SJCRH30 (cell line): Measurements from ENCODE around the gene GSTT4. TPM values are rescaled to one million over a fixed set of nuclear protein-coding genes. Genes with fewer than 3 reads are reported as not detected.
"Not testable (repeated sequence)": the region's sequence is repeated elsewhere in the genome, so short reads cannot be mapped to it uniquely, and the experiment has no call there.

ENCODE experiments used
- DNase-seq, 2 experiments: peaks; one replicate each; pipeline ENCODE4 v3.0.0-alpha.2; 2015 to 2020
- H3K27ac ChIP-seq: fragments of 250-450 bp; sonication (Bioruptor Pico); 2 replicates; pipeline ENCODE4 v1.5.1; 2020; ENCODE audit warnings: mild to moderate bottlenecking, moderate library complexity
- H3K27me3 ChIP-seq: fragments of 250-450 bp; sonication (Bioruptor Pico); 2 replicates; pipeline ENCODE4 v1.5.1; 2020; ENCODE audit warnings: mild to moderate bottlenecking, moderate library complexity
- H3K36me3 ChIP-seq: fragments of 250-450 bp; sonication (Bioruptor Pico); 2 replicates; pipeline ENCODE4 v1.5.1; 2020; ENCODE audit warnings: mild to moderate bottlenecking, moderate library complexity
- H3K4me1 ChIP-seq: fragments of 250-450 bp; sonication (Bioruptor Pico); 2 replicates; pipeline ENCODE4 v1.5.1; 2020; ENCODE audit warnings: mild to moderate bottlenecking, moderate library complexity
- H3K4me3 ChIP-seq: fragments of 250-450 bp; sonication (Bioruptor Pico); 2 replicates; pipeline ENCODE4 v1.5.1; 2020; ENCODE audit warnings: mild to moderate bottlenecking, moderate library complexity
- H3K9me3 ChIP-seq: fragments of 250-450 bp; sonication (Bioruptor Pico); replicated peaks from 2 replicates; pipeline ENCODE4 v1.5.1; 2020; ENCODE audit warnings: mild to moderate bottlenecking, moderate library complexity
- total RNA-seq: library from RNA; depleted of rRNA; stranded (reverse); fragments of >200 nt; shearing (Covaris generic); gene quantifications from 2 replicates; pipeline ENCODE4 v1.2.3, GENCODE V29; 2014; rRNA removed

Gene GSTT4
- not detected in 2 replicates for total RNA-seq

GRCh38 chr22:24005201-24005600, at the start of gene GSTT4:
GSTT4 (minus strand) TSS chr22:24005453; CDS start chr22:24005356, 97 bp downstream.
- no peaks in the 10 kb centered on the region for H3K27me3 ChIP-seq

DNA sequence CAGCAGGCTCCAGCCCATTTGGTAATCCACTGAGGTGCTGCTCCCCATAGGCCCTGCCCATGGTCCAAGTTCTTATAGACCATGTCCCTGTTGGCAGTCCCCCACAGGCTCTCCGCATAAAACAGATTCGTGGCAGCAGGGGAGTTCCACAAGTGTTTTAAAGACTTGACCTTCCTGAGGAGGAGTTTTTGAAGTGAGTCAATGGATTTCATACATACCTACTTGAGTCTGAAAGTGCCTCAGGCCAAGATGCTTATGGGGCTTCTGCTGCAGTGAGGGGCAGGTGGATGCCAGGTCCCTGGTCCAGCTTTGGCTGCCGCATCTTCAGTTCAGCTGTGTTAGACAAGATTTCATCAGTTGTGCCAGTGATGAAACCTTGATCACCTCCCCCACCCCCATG, 49.1 kb upstream of the GSTT4 start:
- H3K4me1 ChIP-seq: no peaks in the 10 kb centered on the region
- H3K36me3 ChIP-seq: peaks cover 7% of the 10 kb centered on the region
- H3K9me3 ChIP-seq: no peaks in the 10 kb centered on the region
- H3K4me3 ChIP-seq: no peak overlapping the region
- no peak overlapping the region for H3K27ac ChIP-seq
- DNase-seq: no peak
- H3K27me3 ChIP-seq: no peaks in the 10 kb centered on the region

More at GRCh38 chr22:24005201-24005600, at the start of gene GSTT4:
- Histone ChIP-seq H3K4me3 (no peak within 1 kb of the TSS), H3K9me3 (no peaks in the 10 kb centered on the region), H3K36me3 (no peaks in the 10 kb centered on the region), H3K4me1 (no peaks in the 10 kb centered on the region), H3K27ac (no peak within 1 kb of the TSS)
- DNase-seq: no peak

DNA sequence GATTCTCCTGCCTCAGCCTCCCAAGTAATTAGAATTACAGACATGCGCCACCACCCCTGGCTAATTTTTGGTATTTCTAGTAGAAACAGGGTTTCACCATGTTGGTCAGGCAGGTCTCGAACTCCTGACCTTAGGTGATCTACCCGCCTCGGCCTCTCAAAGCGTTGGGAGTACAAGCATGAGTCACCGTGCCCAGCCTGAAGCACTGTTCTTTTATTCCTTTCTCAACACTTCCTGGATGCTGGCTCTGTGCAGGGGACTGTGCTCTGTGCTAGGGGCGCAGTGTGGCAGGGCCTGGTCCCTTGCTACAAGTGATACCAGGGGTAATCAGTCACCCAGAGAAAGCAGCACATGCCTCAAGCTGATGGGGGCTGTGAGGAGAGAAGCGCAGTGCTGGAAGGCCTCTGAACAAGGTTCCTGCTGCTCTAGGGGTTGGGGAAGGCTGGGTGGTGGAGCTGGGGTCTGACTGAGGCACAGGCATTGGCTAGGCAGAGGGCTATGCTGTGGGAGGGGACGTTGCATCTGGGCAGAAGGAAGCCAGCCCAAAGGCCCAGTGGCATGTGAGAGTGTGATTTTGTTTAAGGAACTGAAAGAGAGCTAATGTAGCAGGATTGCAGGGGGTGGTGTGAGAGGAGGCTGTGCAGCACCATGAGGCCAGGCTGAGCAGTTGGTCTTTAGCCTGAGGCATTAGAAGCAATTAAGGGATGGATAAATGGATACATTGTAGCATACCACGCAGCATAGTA, 48.4 kb upstream of the GSTT4 start:
- no peak for DNase-seq
- no peak overlapping the region for H3K4me3 ChIP-seq
- no peak overlapping the region for H3K27ac ChIP-seq
- no peaks in the 10 kb centered on the region for H3K4me1 ChIP-seq
- no peaks in the 10 kb centered on the region for H3K27me3 ChIP-seq
- peaks cover 5% of the 10 kb centered on the region for H3K36me3 ChIP-seq
- no peaks in the 10 kb centered on the region for H3K9me3 ChIP-seq

GRCh38 chr22:24051568-24051967, 46.3 kb upstream of the GSTT4 start:
- H3K9me3 ChIP-seq: no peaks in the 10 kb centered on the region
- DNase-seq: no peak
- no peak overlapping the region for H3K27ac ChIP-seq
- H3K36me3 ChIP-seq: peaks cover 3% of the 10 kb centered on the region
- no peaks in the 10 kb centered on the region for H3K4me1 ChIP-seq
- H3K27me3 ChIP-seq: no peaks in the 10 kb centered on the region
- no peak overlapping the region for H3K4me3 ChIP-seq

- no peaks in the 10 kb centered on the region for H3K4me1 ChIP-seq
- no peaks in the 10 kb centered on the region for H3K9me3 ChIP-seq
- no peak overlapping the region for H3K27ac ChIP-seq
- no peak overlapping the region for H3K4me3 ChIP-seq
- no peaks in the 10 kb centered on the region for H3K27me3 ChIP-seq
- peaks cover 3% of the 10 kb centered on the region for H3K36me3 ChIP-seq
- no peak for DNase-seq
Measured at GRCh38 chr22:24051028-24051427, 45.8 kb upstream of the GSTT4 start.

DNA sequence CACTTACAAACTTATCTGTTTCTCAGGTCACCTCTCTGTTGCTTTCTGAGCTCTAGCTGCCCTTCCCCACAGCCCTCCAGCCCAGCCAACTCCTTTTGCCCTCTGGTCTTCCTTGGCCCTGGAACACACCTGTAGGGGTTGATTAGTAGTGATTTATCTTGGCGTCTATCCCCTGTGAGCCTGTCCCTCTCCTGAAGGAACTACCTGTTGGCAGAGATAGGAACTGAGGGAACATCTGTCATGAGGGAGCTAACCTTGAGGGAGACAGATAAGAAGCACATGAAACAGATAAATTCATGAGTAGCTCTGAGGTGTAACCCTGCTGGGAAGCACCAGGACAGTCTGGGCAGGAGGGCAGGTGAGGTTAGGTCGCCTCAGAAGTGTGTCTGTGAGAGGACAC, 44.7 kb upstream of the GSTT4 start:
- no peaks in the 10 kb centered on the region for H3K4me1 ChIP-seq
- peaks cover 6% of the 10 kb centered on the region for H3K36me3 ChIP-seq
- H3K27ac ChIP-seq: no peak overlapping the region
- no peaks in the 10 kb centered on the region for H3K27me3 ChIP-seq
- H3K4me3 ChIP-seq: no peak overlapping the region
- no peaks in the 10 kb centered on the region for H3K9me3 ChIP-seq
- no peak for DNase-seq

GRCh38 chr22:24049211-24049610, 44.0 kb upstream of the GSTT4 start:
- H3K27ac ChIP-seq: no peak overlapping the region
- no peak for DNase-seq
- H3K4me3 ChIP-seq: no peak overlapping the region
- no peaks in the 10 kb centered on the region for H3K4me1 ChIP-seq
- H3K36me3 ChIP-seq: peaks cover 6% of the 10 kb centered on the region; the same call in 1 of the 2 replicates
- no peaks in the 10 kb centered on the region for H3K9me3 ChIP-seq
- no peaks in the 10 kb centered on the region for H3K27me3 ChIP-seq

GRCh38 chr22:24046024-24046423, 40.8 kb upstream of the GSTT4 start:
- peaks cover 10% of the 10 kb centered on the region for H3K36me3 ChIP-seq

DNA sequence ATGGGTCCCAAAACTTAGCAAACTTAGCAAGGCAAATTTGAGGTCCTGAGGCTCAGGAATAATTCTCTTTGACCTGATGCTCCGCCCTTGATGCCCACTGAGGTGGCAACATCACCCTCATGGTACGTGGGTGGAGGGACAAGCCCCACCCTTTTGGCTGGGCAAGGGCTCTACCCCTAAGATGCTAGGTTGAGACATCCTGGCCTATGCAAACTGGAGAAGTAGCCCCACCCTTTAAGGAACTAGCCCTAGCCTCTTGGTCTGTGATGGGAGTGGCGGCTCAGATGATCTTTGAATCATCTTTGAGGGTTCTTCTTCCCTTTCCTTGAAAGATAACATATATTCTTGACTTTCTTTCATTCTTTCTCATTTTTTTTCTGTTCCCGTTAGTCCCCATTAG, 38.7 kb upstream of the GSTT4 start:
- Histone ChIP-seq H3K9me3 (no peaks in the 10 kb centered on the region), H3K27me3 (no peaks in the 10 kb centered on the region), H3K4me1 (no peaks in the 10 kb centered on the region), H3K36me3 (peaks cover 13% of the 10 kb centered on the region), H3K4me3 (no peak overlapping the region), H3K27ac (no peak overlapping the region)
- DNase-seq: no peak

More at GRCh38 chr22:24046024-24046423, 40.8 kb upstream of the GSTT4 start:
- H3K9me3 ChIP-seq: no peaks in the 10 kb centered on the region
- H3K27me3 ChIP-seq: no peaks in the 10 kb centered on the region
- H3K4me1 ChIP-seq: no peaks in the 10 kb centered on the region
- DNase-seq: no peak
- no peak overlapping the region for H3K4me3 ChIP-seq
- H3K27ac ChIP-seq: no peak overlapping the region

DNA sequence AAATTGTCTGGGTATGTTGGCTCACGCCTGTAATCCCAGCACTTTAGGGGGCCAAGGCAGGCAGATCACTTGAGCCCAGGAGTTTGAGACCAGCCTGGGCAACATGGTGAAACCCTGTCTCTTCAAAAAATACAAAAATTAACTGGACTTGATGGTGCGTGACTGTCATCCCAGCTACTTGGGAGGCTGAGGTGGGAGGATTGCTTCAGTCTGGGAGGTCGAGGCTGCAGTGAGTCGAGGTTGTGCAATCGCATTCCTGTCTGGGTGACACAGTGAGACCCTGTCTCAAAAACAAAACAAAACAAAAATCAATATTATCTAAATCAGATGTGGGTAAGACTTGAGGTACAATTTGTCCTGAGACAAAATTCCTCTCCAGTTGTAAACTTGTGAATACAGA, 38.2 kb upstream of the GSTT4 start:
- DNase-seq, H3K4me3 ChIP-seq, H3K9me3 ChIP-seq, H3K4me1 ChIP-seq, H3K27me3 ChIP-seq, H3K27ac ChIP-seq: not testable (repeated sequence)
- H3K36me3 ChIP-seq: peaks cover 13% of the 10 kb centered on the region

DNA sequence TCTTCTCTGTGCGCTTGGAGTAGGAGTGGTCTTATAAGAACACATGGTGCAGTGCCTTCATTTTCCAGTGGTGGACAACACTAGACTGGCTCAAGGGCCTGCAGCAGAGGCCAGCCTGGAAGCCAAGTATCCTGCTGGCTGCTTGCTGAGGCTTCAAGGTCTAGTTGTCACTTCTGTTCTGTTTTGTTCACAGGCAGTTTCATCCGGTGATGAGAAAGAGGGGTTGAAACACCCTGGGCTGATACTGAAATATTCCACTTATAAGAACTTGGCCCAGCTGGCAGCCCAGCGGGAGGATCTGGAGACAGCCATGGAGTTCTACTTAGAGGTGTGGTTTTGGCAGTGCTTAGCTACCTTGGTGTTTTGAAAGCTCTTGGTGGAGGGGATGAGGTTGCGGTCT, 35.7 kb upstream of the GSTT4 start:
- Histone ChIP-seq H3K27ac (no peak overlapping the region), H3K36me3 (peaks cover 17% of the 10 kb centered on the region), H3K9me3 (no peaks in the 10 kb centered on the region), H3K27me3 (no peaks in the 10 kb centered on the region), H3K4me3 (no peak overlapping the region), H3K4me1 (no peaks in the 10 kb centered on the region)
- no peak for DNase-seq

GRCh38 chr22:24039046-24039445, 33.8 kb upstream of the GSTT4 start:
- H3K27ac ChIP-seq: no peak overlapping the region
- H3K36me3 ChIP-seq: peaks cover 14% of the 10 kb centered on the region
- no peak for DNase-seq
- H3K9me3 ChIP-seq: no peaks in the 10 kb centered on the region
- H3K4me1 ChIP-seq: no peaks in the 10 kb centered on the region
- H3K27me3 ChIP-seq: no peaks in the 10 kb centered on the region
- no peak overlapping the region for H3K4me3 ChIP-seq

DNA sequence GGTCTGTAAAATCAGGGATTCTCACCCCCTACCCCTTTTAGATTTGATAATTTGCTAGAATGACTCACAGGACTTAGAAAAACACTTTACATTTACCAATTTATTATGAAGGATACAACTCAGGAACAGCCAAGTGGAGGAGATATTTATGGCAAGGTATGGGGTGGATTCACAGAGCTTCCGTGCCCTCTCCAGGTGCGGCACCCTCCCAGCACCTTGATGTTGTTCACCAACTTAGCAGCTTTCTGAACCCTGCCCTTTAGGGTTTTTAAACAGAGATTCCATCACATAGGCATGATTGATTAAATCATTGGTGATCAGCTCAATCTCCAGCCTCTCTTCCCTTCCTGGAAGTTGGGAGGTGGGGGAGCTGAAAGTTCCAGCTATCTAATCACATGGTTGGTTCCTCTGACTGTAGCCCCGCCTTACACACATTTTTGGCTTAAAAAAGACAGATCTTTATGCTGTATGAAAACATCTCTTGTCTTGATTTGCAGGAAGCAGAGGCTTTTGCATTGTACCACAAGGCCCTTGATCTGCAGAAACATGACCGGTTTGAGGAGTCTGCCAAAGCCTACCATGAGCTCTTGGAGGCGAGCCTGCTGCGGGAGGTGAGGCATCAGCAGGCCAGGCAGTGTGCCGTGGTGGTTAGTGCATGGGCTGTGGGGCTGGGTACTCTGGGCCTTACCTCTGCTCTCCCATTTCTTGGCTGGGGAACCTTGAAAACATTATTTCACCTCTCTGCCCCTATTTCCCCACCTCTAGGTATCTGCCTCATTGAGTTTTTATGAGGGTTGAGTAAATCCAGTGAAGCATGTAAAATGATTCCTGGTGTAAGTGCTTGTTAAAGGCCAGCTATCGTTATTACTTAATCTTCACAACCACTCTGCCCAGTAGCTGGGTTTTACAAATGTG, 32.9 kb upstream of the GSTT4 start:
- H3K36me3 ChIP-seq: peaks cover 14% of the 10 kb centered on the region

DNA sequence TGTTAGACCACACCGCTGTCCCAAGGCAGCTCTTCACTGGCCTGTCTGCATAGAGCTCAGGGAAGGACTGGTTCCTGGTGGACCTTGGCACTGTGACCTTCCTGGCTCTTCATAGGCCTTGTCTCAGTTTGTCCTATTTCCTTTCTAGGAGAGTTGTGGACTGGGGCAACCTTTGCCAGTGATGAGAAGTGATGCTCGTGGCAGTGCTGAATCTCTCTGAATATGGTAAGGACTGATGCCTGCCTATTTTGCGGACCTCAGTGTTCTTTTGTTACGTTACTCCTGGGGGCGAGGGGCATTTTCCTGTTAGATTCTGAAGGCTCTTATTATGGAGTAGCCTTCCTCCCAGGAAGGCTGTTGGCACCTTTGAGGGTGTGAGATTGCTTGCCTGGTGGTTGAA, 30.0 kb upstream of the GSTT4 start:
- Histone ChIP-seq H3K4me1 (no peaks in the 10 kb centered on the region), H3K9me3 (no peaks in the 10 kb centered on the region), H3K27me3 (no peaks in the 10 kb centered on the region), H3K36me3 (peaks cover 6% of the 10 kb centered on the region), H3K4me3 (no peak overlapping the region), H3K27ac (no peak overlapping the region)
- no peak for DNase-seq

More for the DNA sequence above, 32.9 kb upstream of the GSTT4 start:
- H3K27me3 ChIP-seq: no peaks in the 10 kb centered on the region
- no peaks in the 10 kb centered on the region for H3K4me1 ChIP-seq
- no peak overlapping the region for H3K4me3 ChIP-seq
- no peak for DNase-seq
- no peak overlapping the region for H3K27ac ChIP-seq
- no peaks in the 10 kb centered on the region for H3K9me3 ChIP-seq

- no peaks in the 10 kb centered on the region for H3K27me3 ChIP-seq
- H3K27ac ChIP-seq: no peak overlapping the region
- DNase-seq: no peak
- no peaks in the 10 kb centered on the region for H3K4me1 ChIP-seq
- peaks cover 3% of the 10 kb centered on the region; the same call in 1 of the 2 replicates for H3K36me3 ChIP-seq
- no peaks in the 10 kb centered on the region for H3K9me3 ChIP-seq
- no peak overlapping the region for H3K4me3 ChIP-seq
Measured at GRCh38 chr22:24033731-24034130, 28.5 kb upstream of the GSTT4 start.
